Suprapubic skin (tissue), 4 donors: ENCODE measurements around the gene ANKRD31. TPM values are rescaled to one million over a fixed set of nuclear protein-coding genes. Genes with fewer than 3 reads are reported as not detected.
"Not testable (repeated sequence)": the region's sequence is repeated elsewhere in the genome, so short reads cannot be mapped to it uniquely, and the experiment has no call there.

ENCODE experiments used
- DNase-seq, 2 donors: peaks; one replicate each; pipeline ENCODE4 v3.0.0-alpha.2; 2019; ENCODE audit warnings: low spot score in 2 of 2
- H3K27ac ChIP-seq: fragments of 200-600 bp; sonication (generic); one replicate; pipeline ENCODE4 v1.5.1; 2019
- H3K27me3 ChIP-seq: fragments of 200-600 bp; sonication (generic); one replicate; pipeline ENCODE4 v1.5.1; 2019
- H3K36me3 ChIP-seq: fragments of 200-600 bp; sonication (generic); one replicate; pipeline ENCODE4 v1.5.1; 2019
- H3K4me1 ChIP-seq: fragments of 200-600 bp; sonication (generic); one replicate; pipeline ENCODE4 v1.5.1; 2019
- H3K4me3 ChIP-seq: fragments of 200-600 bp; sonication (generic); one replicate; pipeline ENCODE4 v1.5.1; 2019; ENCODE audit warnings: mild to moderate bottlenecking
- H3K9me3 ChIP-seq: fragments of 200-600 bp; sonication (generic); one replicate; pipeline ENCODE4 v1.5.1; 2019
- CTCF ChIP-seq, 2 donors: fragments of 200-600 bp in 1 of 2; fragments of 450-650 bp in 1 of 2; sonication (generic) in 1 of 2; IDR thresholded peaks; one replicate each; pipeline ENCODE4 v1.5.1; 2016 to 2019; ENCODE audit warnings: antibody characterized with exemption in 2 of 2, mild to moderate bottlenecking in 1 of 2, moderate library complexity in 1 of 2
- EP300 ChIP-seq: sonication (generic); formaldehyde crosslinking; IDR thresholded peaks from one replicate; pipeline ENCODE4 v1.6.1; 2017; ENCODE audit warnings: antibody characterized with exemption
- POLR2A ChIP-seq, 2 donors: fragments of 450-650 bp; IDR thresholded peaks; one replicate each; pipeline ENCODE4 v1.6.1; 2017; ENCODE audit warnings: antibody characterized with exemption in 2 of 2, mild to moderate bottlenecking in 2 of 2, moderate library complexity in 2 of 2
- POLR2AphosphoS5 ChIP-seq, 3 donors: sonication (generic); formaldehyde crosslinking; IDR thresholded peaks; one replicate each; pipeline ENCODE4 v1.6.1; 2017; ENCODE audit warnings: antibody characterized with exemption in 3 of 3
- WGBS: methylation state at CpG from one replicate; pipeline ENCODE4 v1.1.5; 2018; 5-methylcytosine and 5-hydroxymethylcytosine counted together
- total RNA-seq, 4 donors: library from RNA; depleted of rRNA; stranded (reverse); fragments of >200 nt; gene quantifications; one replicate each; pipeline ENCODE4 v1.1.0, GENCODE V29; 2016

The ANKRD31 gene
- total RNA-seq, 4 donors from 2014 or later = 0.19 to 0.26 (median 0.21) TPM; not detected in 1

DNA sequence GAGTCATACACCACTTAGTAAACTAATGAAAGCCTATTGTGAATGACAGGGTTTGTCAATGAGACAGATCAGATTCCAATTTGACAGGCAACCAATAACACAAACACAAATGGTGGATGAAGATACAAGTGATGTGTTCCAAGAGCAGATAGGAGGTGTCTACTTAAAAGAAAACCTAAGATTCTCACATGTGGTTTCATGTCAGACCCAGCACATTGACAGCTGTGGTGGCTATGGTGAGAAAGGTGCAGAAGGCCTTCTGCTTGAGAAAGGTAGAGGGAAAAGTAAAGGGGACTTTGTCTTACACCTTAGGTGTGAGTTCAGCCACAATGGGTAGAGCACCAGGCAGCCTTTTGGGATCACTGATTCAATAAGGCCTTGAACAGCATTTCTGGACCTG, 11.2 kb downstream of the ANKRD31 start:
- no peaks in the 10 kb centered on the region for H3K36me3 ChIP-seq
- no peak for DNase-seq
- no peak for TF ChIP-seq CTCF (IDR thresholded peaks at IDR 0.05)
- TF ChIP-seq EP300 = no peak
- TF ChIP-seq POLR2AphosphoS5 (IDR thresholded peaks at IDR 0.05) = no peak
- no peak for TF ChIP-seq POLR2A (IDR thresholded peaks at IDR 0.05)
- H3K4me1 ChIP-seq = no peaks in the 10 kb centered on the region
- H3K27me3 ChIP-seq = no peaks in the 10 kb centered on the region
- H3K4me3 ChIP-seq = no peak overlapping the region
- no peaks in the 10 kb centered on the region for H3K9me3 ChIP-seq
- H3K27ac ChIP-seq = no peak overlapping the region

- not testable (repeated sequence) for H3K4me3 ChIP-seq, H3K27me3 ChIP-seq, H3K9me3 ChIP-seq, H3K36me3 ChIP-seq, DNase-seq, H3K27ac ChIP-seq, H3K4me1 ChIP-seq
- WGBS = 76% methylated on average over 2 of the region's 2 CpGs
These were observed 15.9 kb downstream of the ANKRD31 start for GRCh38 chr5:75220787-75221186.

- WGBS = 81% methylated on average over 4 of the region's 4 CpGs
- TF ChIP-seq EP300 = no peak
- H3K4me3 ChIP-seq = no peak overlapping the region
- DNase-seq = no peak
- no peaks in the 10 kb centered on the region for H3K27me3 ChIP-seq
- H3K9me3 ChIP-seq = no peaks in the 10 kb centered on the region
- H3K27ac ChIP-seq = no peak overlapping the region
- H3K36me3 ChIP-seq = no peaks in the 10 kb centered on the region
- no peaks in the 10 kb centered on the region for H3K4me1 ChIP-seq
These were observed 21.8 kb downstream of the ANKRD31 start for GRCh38 chr5:75214928-75215327.

DNA sequence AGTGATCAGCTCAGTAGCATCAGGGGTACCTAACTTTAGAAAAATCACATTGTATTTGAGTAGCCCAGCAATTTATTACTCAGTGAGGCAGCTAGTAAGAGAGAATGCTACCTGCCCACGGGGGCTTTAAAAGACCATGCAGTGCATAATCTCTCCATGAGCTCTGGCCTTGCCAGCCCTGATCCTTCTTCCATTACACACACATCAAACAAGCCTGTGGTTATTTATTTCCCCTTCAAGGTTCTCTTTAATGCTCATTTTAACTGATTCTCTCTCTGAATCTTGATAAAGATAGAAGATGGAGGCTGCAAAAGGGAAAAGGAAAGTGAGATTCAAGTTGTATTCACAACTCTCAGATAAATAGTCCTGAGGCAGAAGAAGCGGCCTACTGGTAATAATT, 22.3 kb downstream of the ANKRD31 start:
- TF ChIP-seq POLR2A (IDR thresholded peaks at IDR 0.05) = no peak
- TF ChIP-seq CTCF (IDR thresholded peaks at IDR 0.05) = no peak
- no peak for TF ChIP-seq EP300
- no peak for DNase-seq
- Histone ChIP-seq H3K27ac (no peak overlapping the region), H3K4me3 (no peak overlapping the region), H3K4me1 (no peaks in the 10 kb centered on the region), H3K36me3 (no peaks in the 10 kb centered on the region), H3K27me3 (no peaks in the 10 kb centered on the region), H3K9me3 (no peaks in the 10 kb centered on the region)
- WGBS = 79% methylated on average over 2 of the region's 2 CpGs

DNA sequence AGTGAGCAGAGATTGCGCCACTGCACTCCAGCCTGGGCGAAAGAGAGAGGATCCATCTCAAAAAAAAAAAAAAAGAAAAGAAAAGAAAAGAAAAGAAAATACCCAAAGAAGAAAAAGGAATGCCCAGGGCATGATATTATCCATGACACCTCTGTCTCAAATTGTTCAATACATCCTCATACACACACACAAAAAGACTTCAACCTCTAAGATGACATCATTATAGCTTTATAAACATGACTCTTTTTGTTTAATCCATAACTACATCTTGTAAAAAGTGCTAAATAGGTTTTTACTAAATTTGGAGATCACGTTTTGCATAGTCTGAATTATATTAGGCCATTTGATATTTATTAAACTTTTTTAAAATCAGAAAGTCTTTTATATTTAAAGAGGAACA, 33.1 kb downstream of the ANKRD31 start:
- Histone ChIP-seq H3K27me3 (no peaks in the 10 kb centered on the region), H3K4me3 (no peak overlapping the region), H3K36me3 (no peaks in the 10 kb centered on the region), H3K4me1 (no peaks in the 10 kb centered on the region), H3K27ac (no peak overlapping the region), H3K9me3 (no peaks in the 10 kb centered on the region)
- DNase-seq = no peak
- TF ChIP-seq POLR2A (IDR thresholded peaks at IDR 0.05) (no peak), EP300 (no peak), CTCF (IDR thresholded peaks at IDR 0.05) (no peak)
- 92% methylated on average over 3 of the region's 3 CpGs for WGBS

DNA sequence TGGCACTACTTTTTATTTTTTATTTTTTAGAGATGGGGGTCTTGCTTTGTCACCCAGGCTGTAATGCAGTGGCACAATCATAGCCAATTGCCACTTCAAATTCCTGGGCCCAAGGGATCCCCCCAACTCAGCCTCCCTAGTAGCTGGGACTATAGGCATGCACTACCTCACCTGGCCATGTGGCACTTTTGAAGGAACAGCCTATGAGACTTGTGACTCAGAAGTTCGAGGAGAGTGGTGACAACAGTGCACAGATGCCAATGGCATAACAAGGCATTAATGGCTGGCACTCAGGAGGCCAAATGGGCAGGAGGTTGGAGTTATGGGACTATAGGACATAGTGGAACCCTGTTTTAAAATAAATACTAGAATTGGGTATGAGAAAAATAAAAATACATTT, 33.7 kb downstream of the ANKRD31 start:
- Histone ChIP-seq H3K4me3 (no peak overlapping the region), H3K27ac (no peak overlapping the region), H3K36me3 (no peaks in the 10 kb centered on the region), H3K9me3 (no peaks in the 10 kb centered on the region), H3K4me1 (no peaks in the 10 kb centered on the region), H3K27me3 (no peaks in the 10 kb centered on the region)
- no peak for DNase-seq
- 76% methylated on average over 1 of the region's 1 CpG for WGBS
- TF ChIP-seq POLR2A (IDR thresholded peaks at IDR 0.05) (no peak), CTCF (IDR thresholded peaks at IDR 0.05) (no peak), POLR2AphosphoS5 (IDR thresholded peaks at IDR 0.05) (no peak), EP300 (no peak)
